Spleen (tissue), 11 donors: ENCODE measurements around the gene DOK5. TPM values are rescaled to one million over a fixed set of nuclear protein-coding genes. Genes with fewer than 3 reads are reported as not detected.

Experiments
- DNase-seq: peaks from one replicate; pipeline ENCODE4 v3.0.0-alpha.2; 2020
- H3K27ac ChIP-seq, 8 donors: fragments of 200-600 bp; sonication (generic) in 7 of 8; 1 replicate in 4 of 8; 2 replicates in 4 of 8; pipeline versions ENCODE4 v1.5.0 to v1.8.0; 2016 to 2021; ENCODE audit warnings: inconsistent platforms in 4 of 8, mild to moderate bottlenecking in 4 of 8, moderate library complexity in 1 of 8
- H3K27me3 ChIP-seq, 7 donors: fragments of 200-600 bp; sonication (generic) in 6 of 7; replicated peaks in 1 of 7; 1 replicate in 4 of 7; 2 replicates in 3 of 7; pipeline versions ENCODE4 v1.5.0 to v1.8.0; 2016 to 2021; ENCODE audit warnings: inconsistent platforms in 3 of 7, mild to moderate bottlenecking in 1 of 7
- H3K36me3 ChIP-seq, 6 donors: fragments of 200-600 bp; sonication (generic) in 5 of 6; 1 replicate in 4 of 6; 2 replicates in 2 of 6; pipeline versions ENCODE4 v1.5.0 to v1.8.0; 2016 to 2021; ENCODE audit warnings: inconsistent platforms in 2 of 6
- H3K4me1 ChIP-seq, 6 donors: fragments of 200-600 bp; sonication (generic) in 5 of 6; 1 replicate in 3 of 6; 2 replicates in 3 of 6; pipeline versions ENCODE4 v1.5.0 to v1.8.0; 2016 to 2021; ENCODE audit warnings: inconsistent platforms in 3 of 6
- H3K4me3 ChIP-seq, 8 donors: fragments of 200-600 bp; sonication (generic) in 7 of 8; 1 replicate in 4 of 8; 2 replicates in 4 of 8; pipeline versions ENCODE4 v1.5.0 to v1.8.0; 2016 to 2021; ENCODE audit warnings: inconsistent platforms in 4 of 8, mild to moderate bottlenecking in 4 of 8, moderate library complexity in 2 of 8
- H3K9me3 ChIP-seq, 8 donors: fragments of 200-600 bp; sonication (generic) in 7 of 8; 1 replicate in 4 of 8; 2 replicates in 4 of 8; pipeline versions ENCODE4 v1.5.0 to v1.8.0; 2016 to 2021; ENCODE audit warnings: inconsistent platforms in 4 of 8
- POLR2A ChIP-seq, 3 donors: fragments of 450-650 bp; IDR thresholded peaks; one replicate each; pipeline ENCODE4 v1.5.1; 2017; ENCODE audit warnings: antibody characterized with exemption in 3 of 3, mild to moderate bottlenecking in 1 of 3
- POLR2AphosphoS5 ChIP-seq, 3 donors: sonication (generic); formaldehyde crosslinking; IDR thresholded peaks; one replicate each; pipeline ENCODE4 v1.5.1; 2017; ENCODE audit warnings: antibody characterized with exemption in 3 of 3
- WGBS, 5 donors: extraction: QIAGEN DNeasy Blood & Tissue Kit in 3 of 5; methylation state at CpG; one replicate each; pipeline versions ENCODE4 v1.1.5 to v1.1.7; 2013 to 2018; 5-methylcytosine and 5-hydroxymethylcytosine counted together
- intact Hi-C: fragments of 100-400 bp; cut with DNase I; formaldehyde crosslinking; loops from one replicate; pipeline ENCODE4 v1.15.0; 2023; ENCODE audit warnings: low total_unique reads
- polyA plus RNA-seq, 3 donors: library from polyadenylated mRNA; stranded (reverse); fragments of 200-250 nt; gene quantifications; one replicate each; pipeline ENCODE4 v1.2.1, GENCODE V29; 2013
- total RNA-seq, 7 donors: library from RNA; depleted of rRNA in 3 of 7; stranded (reverse); fragments of >200 nt in 3 of 7; fragmentation: NEBNext Ultra II Directional in 4 of 7; extraction: Animal tissue kit (Norgen Biotek cat#: 25700) in 4 of 7; gene quantifications; one replicate each; pipeline versions ENCODE4 v1.1.0 to v1.2.1, GENCODE V29; 2016 to 2021
- TF ChIP-seq, protein P1 (sequence below), 11 experiments: fragments of 200-600 bp in 7 of 11; fragments of 450-650 bp in 4 of 11; sonication (generic) in 4 of 11; IDR thresholded peaks in 8 of 11; conservative IDR thresholded peaks in 3 of 11; 1 replicate in 7 of 11; 2 replicates in 4 of 11; pipeline versions ENCODE4 v1.4.0 to v1.8.0; 2016 to 2021; ENCODE audit warnings: antibody characterized with exemption in 11 of 11, inconsistent platforms in 4 of 11, mild to moderate bottlenecking in 1 of 11
- donor health status: healthy with polysubstance abuse.
- donor health status: DM: no; HTN: no; CAD: no; lungs with moderate emphysema.
- donor health status: DM: no; HTN: no; CAD: no.
- donor health status: Bipolar disorder and iron deficiency.
- donor health status: healthy.
- donor health status: DM: no; HTN: no; CAD: no.
- donor health status: DM: yes; HTN: yes; CAD: no.

The DOK5 gene
- total and polyA plus RNA-seq, 10 donors = 0.17 to 0.73 (median 0.53) TPM; not detected in 3

GRCh38 chr20:54468082-54468481, 7.3 kb upstream of the DOK5 start:
- H3K4me1 ChIP-seq = no peaks in the 10 kb centered on the region
- H3K27ac ChIP-seq = no peak overlapping the region
- no peak overlapping the region for H3K4me3 ChIP-seq
- no peaks in the 10 kb centered on the region for H3K9me3 ChIP-seq
- 78 to 95% (median 82%) methylated on average over 3 of the region's 3 CpGs for WGBS, 5 donors
- TF ChIP-seq POLR2AphosphoS5 (IDR thresholded peaks at IDR 0.05) (no peak), POLR2A (IDR thresholded peaks at IDR 0.05) (no peak)
- TF ChIP-seq, protein P1, sequence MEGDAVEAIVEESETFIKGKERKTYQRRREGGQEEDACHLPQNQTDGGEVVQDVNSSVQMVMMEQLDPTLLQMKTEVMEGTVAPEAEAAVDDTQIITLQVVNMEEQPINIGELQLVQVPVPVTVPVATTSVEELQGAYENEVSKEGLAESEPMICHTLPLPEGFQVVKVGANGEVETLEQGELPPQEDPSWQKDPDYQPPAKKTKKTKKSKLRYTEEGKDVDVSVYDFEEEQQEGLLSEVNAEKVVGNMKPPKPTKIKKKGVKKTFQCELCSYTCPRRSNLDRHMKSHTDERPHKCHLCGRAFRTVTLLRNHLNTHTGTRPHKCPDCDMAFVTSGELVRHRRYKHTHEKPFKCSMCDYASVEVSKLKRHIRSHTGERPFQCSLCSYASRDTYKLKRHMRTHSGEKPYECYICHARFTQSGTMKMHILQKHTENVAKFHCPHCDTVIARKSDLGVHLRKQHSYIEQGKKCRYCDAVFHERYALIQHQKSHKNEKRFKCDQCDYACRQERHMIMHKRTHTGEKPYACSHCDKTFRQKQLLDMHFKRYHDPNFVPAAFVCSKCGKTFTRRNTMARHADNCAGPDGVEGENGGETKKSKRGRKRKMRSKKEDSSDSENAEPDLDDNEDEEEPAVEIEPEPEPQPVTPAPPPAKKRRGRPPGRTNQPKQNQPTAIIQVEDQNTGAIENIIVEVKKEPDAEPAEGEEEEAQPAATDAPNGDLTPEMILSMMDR (IDR thresholded peaks at IDR 0.05 in 8 of 11, conservative IDR thresholded peaks at IDR 0.05 in 3 of 11) = no peak
- DNase-seq = no peak
- no peaks in the 10 kb centered on the region for H3K36me3 ChIP-seq
- intact Hi-C loops = no loop called here
- H3K27me3 ChIP-seq = peaks cover 0 to 4% (median 0%) of the 10 kb centered on the region in 7 donors

- TF ChIP-seq POLR2AphosphoS5 (IDR thresholded peaks at IDR 0.05) = no peak
- no peak for TF ChIP-seq POLR2A (IDR thresholded peaks at IDR 0.05)
- TF ChIP-seq, protein P1 (IDR thresholded peaks at IDR 0.05 in 8 of 11, conservative IDR thresholded peaks at IDR 0.05 in 3 of 11) = no peak
- Histone ChIP-seq H3K36me3 (no peaks in the 10 kb centered on the region), H3K9me3 (no peaks in the 10 kb centered on the region), H3K27ac (no peak overlapping the region), H3K4me3 (no peak overlapping the region), H3K4me1 (no peaks in the 10 kb centered on the region), H3K27me3 (peaks cover 0 to 15% (median 1%) of the 10 kb centered on the region in 7 donors)
- intact Hi-C loops = no loop called here
- no peak for DNase-seq
- WGBS, 5 donors = 34 to 70% (median 46%) methylated on average over 2 of the region's 2 CpGs
These were observed 6.1 kb upstream of the DOK5 start for GRCh38 chr20:54469293-54469692.

GRCh38 chr20:54469952-54470351, 5.4 kb upstream of the DOK5 start:
- no peak overlapping the region for H3K4me3 ChIP-seq
- H3K36me3 ChIP-seq = no peaks in the 10 kb centered on the region
- intact Hi-C loops = no loop called here
- WGBS, 5 donors = 67 to 83% (median 79%) methylated on average over 1 of the region's 1 CpG
- H3K27me3 ChIP-seq = peaks cover 0 to 21% (median 7%) of the 10 kb centered on the region in 7 donors
- no peak overlapping the region for H3K27ac ChIP-seq
- H3K9me3 ChIP-seq = no peaks in the 10 kb centered on the region
- DNase-seq = no peak
- TF ChIP-seq, protein P1 (IDR thresholded peaks at IDR 0.05 in 8 of 11, conservative IDR thresholded peaks at IDR 0.05 in 3 of 11) = no peak
- TF ChIP-seq POLR2AphosphoS5 (IDR thresholded peaks at IDR 0.05) = no peak
- H3K4me1 ChIP-seq = peaks cover 0 to under 1% (median 0%) of the 10 kb centered on the region in 6 donors

- no peak for DNase-seq
- 93 to 97% (median 95%) methylated on average over 14 to 15 of the region's 15 CpGs for WGBS, 5 donors
- no peak overlapping the region for H3K27ac ChIP-seq
- intact Hi-C loops = no loop called here
- no peaks in the 10 kb centered on the region for H3K9me3 ChIP-seq
- no peak overlapping the region for H3K4me3 ChIP-seq
- peaks cover 0 to 7% (median 4%) of the 10 kb centered on the region in 6 donors for H3K4me1 ChIP-seq
- H3K36me3 ChIP-seq = no peaks in the 10 kb centered on the region
- peaks cover 0 to 29% (median 10%) of the 10 kb centered on the region in 7 donors for H3K27me3 ChIP-seq
- TF ChIP-seq, protein P1 (IDR thresholded peaks at IDR 0.05 in 8 of 11, conservative IDR thresholded peaks at IDR 0.05 in 3 of 11) = no peak
- TF ChIP-seq POLR2AphosphoS5 (IDR thresholded peaks at IDR 0.05) (no peak), POLR2A (IDR thresholded peaks at IDR 0.05) (no peak)
These were observed 4.7 kb upstream of the DOK5 start for GRCh38 chr20:54470697-54471096.
